HCEC 1CT (cell line): ENCODE measurements around the gene AHI1.

Experiments
- DNase-seq: peaks from one replicate; pipeline ENCODE4 v3.0.0-alpha.2; 2017

The AHI1 gene

DNA sequence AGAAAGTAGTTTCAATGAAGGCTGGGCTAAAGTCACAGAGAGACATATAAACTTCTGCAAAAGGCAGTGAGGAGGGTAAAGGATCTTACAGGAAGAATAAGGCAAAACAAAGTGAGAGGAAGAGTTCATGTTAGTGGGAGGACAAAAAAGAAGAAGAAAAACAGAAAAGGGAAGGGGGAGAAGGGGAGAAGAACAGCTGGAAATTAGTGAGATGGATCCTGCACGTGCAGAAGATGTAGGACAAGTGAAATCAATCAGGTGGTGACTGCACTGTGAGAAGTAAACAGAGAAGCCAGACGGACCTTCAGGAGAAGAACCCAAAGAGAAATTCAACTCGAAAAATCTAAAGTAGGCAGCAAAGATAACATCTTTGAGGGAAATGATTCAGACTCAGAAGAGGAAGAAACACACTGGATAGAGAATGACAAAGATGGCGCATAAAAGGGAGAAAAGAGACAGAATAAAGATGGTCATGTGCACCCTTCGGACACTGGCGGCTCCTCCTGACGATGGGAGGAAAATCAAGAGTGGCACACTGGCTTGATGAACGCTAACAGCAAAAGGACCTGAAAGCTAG lies 210.5 kb downstream of the AHI1 start:
- no peak for DNase-seq

GRCh38 chr6:135285165-135285564 lies 212.4 kb downstream of the AHI1 start:
- no peak for DNase-seq

DNA sequence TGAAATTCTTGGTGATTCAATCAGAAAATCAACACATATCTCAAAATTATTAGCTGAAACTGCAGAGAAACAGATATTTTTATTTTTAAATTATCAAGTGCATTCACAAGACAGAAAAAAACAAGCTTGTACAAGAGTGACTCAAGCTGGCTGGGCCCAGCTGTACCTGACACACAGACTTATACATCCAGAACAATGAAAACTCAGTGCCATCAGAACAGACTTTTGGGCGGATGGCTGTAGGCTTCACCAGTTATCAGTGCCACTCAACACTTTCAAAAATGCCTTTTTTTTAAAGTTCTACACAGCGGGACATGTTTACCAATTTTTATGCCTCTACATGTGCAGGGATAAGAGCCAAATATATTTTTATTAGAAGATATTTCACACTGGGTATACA lies 213.6 kb downstream of the AHI1 start:
- DNase-seq, result no peak

DNA sequence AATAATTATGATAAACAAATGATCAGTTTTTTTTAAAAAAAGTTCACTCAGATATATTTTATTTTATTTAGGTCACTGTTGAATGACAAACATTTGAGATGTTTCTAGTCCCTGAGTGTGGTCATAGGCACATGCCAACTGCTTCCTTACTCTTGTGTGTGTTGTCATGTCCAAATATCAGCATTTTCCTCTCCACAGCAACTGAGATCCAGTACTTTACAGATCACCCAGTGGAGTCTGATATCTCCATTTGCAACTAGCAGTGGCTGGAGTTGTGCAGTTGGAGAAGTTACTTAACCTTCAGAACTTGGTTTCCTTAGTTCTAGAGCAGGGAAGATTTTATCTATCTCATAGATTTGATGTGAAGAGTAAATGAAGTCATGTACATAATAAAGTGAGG lies 215.1 kb downstream of the AHI1 start:
- no peak for DNase-seq

GRCh38 chr6:135281964-135282363 lies 215.6 kb downstream of the AHI1 start:
- DNase-seq, result no peak

- no peak for DNase-seq
Observed at GRCh38 chr6:135281227-135281626, 216.3 kb downstream of the AHI1 start.

DNA sequence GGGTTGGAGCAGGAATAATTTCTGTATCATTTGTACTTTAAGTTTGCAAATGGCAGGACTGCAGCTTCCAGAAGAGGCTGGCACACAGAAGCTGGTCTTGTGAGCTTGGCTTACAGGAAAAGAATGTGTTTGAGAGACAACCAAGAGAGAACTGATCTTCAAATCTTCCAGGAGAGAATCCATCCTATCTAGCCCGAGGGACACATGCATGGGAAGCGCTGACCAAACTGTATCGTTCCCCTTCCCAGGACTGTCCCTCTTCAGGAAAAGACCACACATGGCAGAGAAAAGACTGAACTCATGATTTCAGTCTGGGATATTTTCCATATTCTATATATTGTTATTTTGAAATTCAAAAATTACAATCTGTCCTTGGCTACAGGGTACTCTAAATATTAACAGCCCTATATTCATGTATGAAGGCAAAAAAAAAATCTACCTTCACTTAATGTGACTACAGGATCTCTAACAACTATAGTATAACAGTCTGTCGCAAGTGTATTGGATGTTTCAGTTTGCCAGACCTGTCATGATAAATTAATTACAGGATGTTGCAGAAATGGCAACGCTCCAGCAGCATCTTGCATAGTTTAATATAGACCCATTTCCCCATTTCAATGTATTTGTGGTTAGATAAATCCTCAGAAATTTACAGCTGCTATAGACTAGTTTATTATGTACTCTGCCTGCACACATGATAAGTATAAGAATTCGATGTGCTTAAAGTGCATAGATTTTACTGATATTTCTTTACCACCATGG lies 217.0 kb downstream of the AHI1 start:
- DNase-seq, result peak; percentile 77

DNA sequence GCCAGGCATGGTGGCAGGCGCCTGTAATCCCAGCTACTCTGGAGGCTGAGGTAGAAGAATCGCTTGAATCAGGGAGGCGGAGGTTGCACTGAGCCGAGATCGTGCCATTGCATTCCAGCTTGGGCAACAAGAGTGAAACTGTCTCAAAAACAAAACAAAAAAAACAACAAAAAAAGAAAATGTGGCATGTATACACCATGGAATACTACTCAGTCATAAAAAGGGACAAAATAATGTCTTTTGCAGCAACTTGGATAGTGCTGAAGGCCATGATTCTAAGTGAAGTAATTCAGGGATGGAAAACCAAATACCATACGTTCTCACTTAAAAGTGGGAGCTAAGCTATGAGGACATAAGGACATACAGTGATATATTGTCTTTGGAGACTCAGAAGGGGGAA lies 220.1 kb downstream of the AHI1 start:
- no peak for DNase-seq

GRCh38 chr6:135274561-135275293 lies 222.8 kb downstream of the AHI1 start:
- peak; percentile 19 for DNase-seq

GRCh38 chr6:135271626-135272025 lies 225.9 kb downstream of the AHI1 start:
- DNase-seq, result no peak

DNA sequence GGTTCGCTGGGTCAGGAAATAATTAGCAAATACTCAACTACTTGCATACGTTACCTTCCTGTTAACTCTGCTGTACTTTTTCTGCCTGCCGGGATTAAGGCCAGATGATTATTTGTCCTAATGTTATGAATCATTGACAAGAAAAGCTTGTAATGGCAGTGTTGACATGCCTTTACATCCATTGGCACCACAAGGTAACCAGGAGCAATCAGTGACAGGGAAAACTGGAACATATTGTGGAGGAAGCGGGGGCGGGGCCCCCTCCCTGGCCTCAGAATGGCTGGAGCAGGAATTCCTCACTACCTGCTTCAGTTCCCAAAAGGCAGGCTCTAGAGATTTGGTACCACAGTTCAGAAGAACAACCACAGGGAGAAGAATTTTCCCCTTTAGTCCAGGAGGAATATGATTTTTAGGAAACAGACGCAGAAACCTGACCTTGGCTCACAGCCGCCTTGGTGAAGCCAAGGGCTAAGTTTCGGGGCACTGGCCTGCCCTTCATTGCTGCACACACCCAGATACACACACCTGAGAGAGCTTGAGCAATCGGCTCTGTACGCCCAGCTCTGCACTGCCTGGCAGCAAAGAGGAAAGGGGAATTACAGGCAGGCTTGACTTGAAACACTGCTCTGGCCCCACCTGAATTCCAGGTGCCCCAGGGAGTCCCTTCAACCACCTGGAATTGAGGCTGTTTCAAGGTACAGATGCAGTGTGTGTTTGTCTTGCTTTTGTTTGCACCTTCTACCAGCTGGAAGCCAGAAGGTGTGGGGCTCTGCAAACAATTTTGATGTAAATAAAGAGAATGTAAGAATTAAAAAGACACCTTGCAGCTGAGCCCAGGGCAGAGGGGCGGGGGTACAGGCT lies 226.6 kb downstream of the AHI1 start:
- DNase-seq, result no peak

GRCh38 chr6:135269481-135269891 lies 228.1 kb downstream of the AHI1 start:
- DNase-seq, result no peak

DNA sequence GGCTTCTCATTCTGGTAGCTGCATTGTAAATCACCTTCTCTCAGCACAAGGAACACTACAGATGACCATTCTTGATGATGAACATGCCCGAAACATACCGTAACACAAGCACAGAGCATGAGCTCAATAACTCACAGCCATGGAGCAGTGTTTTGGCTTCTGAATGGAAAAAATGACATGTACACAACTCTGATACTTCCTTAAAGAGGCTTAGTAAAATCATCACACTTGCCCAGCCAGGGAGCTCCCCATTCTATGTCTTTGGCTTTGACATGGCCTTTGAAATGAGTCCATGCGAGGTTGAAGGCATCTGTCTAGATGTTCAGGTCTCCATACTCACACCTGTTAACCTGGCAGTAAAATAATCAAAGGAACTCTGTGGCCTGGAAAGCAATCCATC lies 228.8 kb downstream of the AHI1 start:
- no peak for DNase-seq

DNA sequence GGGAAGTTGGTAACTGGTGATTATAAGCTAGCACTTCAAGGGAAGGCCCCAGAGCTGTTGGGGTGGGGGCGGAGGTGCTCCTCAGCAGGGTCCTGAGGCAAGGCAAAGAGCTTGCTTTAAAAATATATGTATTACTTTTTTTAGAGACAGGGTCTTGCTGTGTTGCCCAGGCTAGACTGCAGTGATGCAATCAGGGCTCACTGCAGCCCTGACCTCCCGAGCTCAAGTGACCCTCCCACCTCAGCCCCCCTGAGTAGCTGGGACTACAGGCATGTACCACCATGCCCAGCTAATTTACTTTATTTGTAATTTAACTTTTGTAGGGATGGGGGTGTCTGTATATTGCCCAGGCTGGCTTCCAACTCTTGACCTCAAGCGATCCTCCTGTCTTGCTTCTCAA lies 229.3 kb downstream of the AHI1 start:
- no peak for DNase-seq

- no peak for DNase-seq
Observed at GRCh38 chr6:135267085-135267484, 230.5 kb downstream of the AHI1 start.

GRCh38 chr6:135266675-135267074 lies 230.9 kb downstream of the AHI1 start:
- DNase-seq, result no peak

DNA sequence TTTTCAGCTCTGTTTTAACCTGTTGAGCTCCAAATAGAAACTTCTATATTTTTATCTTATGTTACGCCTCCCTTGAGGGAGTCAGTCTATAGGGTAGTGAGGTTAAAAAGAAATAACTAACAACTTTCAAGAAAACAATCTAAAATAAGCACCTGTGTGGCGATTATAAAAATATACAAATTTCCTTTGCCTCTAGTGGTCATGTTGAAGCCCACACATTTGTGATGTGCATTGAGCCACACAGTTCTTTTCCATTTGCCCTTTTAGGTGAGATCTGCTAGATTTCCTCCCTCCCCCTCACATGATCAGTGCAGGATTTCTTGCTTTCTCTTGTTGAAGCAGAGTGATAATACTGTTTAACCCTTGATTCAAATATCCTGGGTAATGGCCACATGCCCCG lies 232.3 kb downstream of the AHI1 start:
- DNase-seq, result no peak

DNA sequence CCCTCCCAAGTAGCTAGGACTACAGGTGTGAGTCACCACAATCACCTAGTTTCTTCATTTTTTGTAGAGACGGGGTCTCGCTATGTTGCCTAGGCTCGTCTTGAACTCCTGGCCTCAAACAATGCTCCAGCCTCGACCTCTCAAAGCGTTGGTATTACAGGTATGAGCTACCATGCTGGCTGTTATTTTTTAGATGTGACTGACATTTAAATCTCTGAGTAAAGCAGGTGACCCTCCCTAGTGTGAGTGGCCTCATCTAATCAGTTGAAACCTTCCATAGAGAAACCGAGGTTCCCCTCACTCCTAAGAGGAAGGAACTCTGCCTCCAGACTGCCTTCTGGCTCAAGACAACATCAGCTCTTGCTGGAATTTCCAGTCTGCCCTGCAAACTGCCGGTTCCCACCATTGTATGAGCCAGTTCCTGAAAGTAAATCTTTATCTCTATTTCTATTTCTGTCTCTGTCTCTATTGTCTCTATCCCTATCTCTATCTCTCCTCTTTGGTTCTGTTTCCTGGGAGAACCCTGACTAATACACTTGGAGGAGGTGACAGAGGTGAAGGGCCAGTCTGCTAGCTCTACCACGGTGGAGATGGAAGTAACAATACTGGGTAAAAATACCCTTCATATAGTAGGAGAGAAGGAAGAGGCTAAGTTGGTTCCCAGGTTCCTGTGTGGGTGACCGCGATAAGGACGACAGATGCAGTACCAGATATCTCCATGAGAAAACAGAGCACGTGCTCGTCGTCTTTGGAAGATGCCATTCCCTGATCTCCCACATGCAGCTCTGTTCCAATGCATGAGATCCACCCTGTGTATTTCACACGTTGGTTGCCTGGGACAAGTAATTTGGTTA lies 235.4 kb downstream of the AHI1 start:
- no peak for DNase-seq

DNA sequence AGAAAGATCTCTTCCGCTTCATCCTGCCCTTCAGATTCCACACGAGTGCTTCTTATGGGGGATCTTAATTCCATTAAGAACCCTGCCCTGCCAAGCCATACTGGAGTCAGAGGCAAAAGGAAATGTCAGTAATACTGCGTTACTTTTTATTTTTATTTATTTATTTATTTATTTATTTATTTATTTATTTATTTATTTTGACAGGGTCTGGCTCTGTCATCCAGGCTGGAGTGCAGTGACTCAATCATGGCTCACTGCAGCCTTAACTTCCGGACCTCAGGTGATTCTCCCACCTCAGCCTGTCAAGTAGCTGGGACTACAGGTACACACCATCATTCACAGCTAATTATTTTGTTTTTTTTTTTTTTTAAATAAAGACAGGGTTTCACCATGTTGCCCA lies 236.9 kb downstream of the AHI1 start:
- DNase-seq, result no peak

DNA sequence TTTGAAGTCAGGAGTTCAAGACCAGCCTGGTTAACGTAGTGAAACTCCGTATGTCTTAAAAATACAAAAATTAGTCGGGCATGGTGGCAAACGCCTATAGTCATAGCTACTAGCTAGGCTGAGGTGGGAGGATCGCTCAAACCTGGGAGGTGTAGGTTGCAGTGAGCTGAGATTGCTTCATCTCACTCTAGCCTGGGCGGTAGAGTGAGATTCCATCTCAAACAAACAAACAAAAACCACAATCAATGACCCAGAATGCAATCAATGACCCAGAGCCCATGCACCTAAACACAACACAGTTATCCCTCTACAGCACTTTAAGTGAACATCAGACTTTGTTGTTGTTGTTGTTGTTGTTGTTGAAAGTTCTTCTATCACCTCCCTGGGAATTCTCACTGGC lies 238.6 kb downstream of the AHI1 start:
- DNase-seq, result no peak

- DNase-seq, result peak; percentile 19
Observed at GRCh38 chr6:135257631-135258405, 239.7 kb downstream of the AHI1 start.
